Heart left ventricle (tissue), 13 donors: Measurements from ENCODE around the gene CANT1.

Experiments
- POLR2A ChIP-seq, 2 donors: fragments of 450-650 bp; IDR thresholded peaks; one replicate each; pipeline ENCODE4 v1.6.1; 2017; ENCODE audit warnings: antibody characterized with exemption in 2 of 2, mild to moderate bottlenecking in 2 of 2, moderate library complexity in 2 of 2
- TF ChIP-seq, protein P1 (sequence below), 12 donors: fragments of 200-600 bp; sonication (generic) in 4 of 12; IDR thresholded peaks; one replicate each; pipeline versions ENCODE4 v1.5.0 to v1.8.0; 2018 to 2022; ENCODE audit warnings: antibody characterized with exemption in 12 of 12, mild to moderate bottlenecking in 5 of 12
- donor health status: ischemic (EF 13 %, LVEDD 7.1; RV severe dilation, severe dysfunction).
- donor health status: DM: no; HTN: yes; CAD: no.
- donor health status: DM: no; HTN: no; CAD: no.
- donor health status: ischemic (EF 25% LVEDD 6.9; RV normal size, moderate dysfunction).
- donor health status: ischemic (EF 25% LVEDD 5.7; RV mildly dilated, moderate dysfunction).
- donor health status: ischemic (EF 35%, LVEDD 5.7; RV mildly dilated, moderate dysfunction).
- donor health status: nonischemic (EF 11% LVEDD 7.7; RV severe dilation, severe dysfunction).
- donor health status: DM: yes; HTN: yes; CAD: no.
- donor health status: PGD.
- donor health status: ischemic (EF 29% LVEDD 5.4; RV normal size, mild dysfunction).
- donor health status: nonischemic (EF 23%, LVEDD 6.1; RV moderate dilation, normal function).

DNA sequence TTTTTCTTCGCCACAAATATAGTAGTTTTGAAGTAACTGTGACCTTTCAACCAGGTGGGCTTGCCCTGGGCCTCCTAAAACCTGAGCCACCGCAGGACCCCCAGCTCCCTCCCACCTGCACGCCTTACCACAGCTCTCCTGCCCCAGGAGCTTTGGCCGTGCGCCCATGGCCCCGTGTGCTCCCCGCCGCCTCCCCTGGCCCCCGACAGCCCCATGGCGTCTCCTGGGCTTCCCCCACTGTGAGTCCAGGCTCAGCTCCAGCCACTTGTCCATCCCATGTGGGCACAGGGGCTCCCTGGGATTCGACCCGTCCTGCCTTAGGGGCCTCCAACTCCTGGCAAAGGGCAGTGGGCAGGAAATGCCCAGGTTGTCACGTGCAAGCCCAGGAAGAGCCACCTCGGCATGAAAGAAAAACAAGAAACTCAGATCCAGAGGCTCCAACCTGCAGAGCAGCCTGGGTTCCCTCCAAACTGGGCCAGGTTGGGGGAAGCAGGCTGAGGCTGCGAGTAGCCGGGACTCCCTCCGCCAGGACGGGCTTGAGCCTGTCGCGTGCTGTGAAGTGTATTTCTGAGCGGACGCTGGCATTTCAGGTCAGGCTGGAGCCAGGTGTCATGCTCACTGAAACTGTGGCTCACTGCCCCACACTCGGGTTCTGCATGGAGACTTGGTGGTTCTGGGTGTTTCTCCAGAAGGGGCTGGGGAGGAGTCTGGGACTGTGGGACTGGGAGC lies 35.6 kb downstream of the CANT1 start:
- TF ChIP-seq, protein P1, sequence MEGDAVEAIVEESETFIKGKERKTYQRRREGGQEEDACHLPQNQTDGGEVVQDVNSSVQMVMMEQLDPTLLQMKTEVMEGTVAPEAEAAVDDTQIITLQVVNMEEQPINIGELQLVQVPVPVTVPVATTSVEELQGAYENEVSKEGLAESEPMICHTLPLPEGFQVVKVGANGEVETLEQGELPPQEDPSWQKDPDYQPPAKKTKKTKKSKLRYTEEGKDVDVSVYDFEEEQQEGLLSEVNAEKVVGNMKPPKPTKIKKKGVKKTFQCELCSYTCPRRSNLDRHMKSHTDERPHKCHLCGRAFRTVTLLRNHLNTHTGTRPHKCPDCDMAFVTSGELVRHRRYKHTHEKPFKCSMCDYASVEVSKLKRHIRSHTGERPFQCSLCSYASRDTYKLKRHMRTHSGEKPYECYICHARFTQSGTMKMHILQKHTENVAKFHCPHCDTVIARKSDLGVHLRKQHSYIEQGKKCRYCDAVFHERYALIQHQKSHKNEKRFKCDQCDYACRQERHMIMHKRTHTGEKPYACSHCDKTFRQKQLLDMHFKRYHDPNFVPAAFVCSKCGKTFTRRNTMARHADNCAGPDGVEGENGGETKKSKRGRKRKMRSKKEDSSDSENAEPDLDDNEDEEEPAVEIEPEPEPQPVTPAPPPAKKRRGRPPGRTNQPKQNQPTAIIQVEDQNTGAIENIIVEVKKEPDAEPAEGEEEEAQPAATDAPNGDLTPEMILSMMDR (IDR thresholded peaks at IDR 0.05) = no peak
- no peak for TF ChIP-seq POLR2A (IDR thresholded peaks at IDR 0.05)
